GM06990 (cell line): ENCODE results near the gene SHC1.
A peak's percentile ranks its signal among the peaks of the same experiment; 100 is the strongest.

Experiments used
- DNase-seq: peaks from one replicate; pipeline ENCODE4 v3.0.0-alpha.2; 2011; ENCODE audit not compliant: insufficient read length; ENCODE audit errors: extremely low read depth
- H3K27me3 ChIP-seq: replicated peaks from 2 replicates; pipeline ENCODE4 v1.6.0; 2011; ENCODE audit warnings: low read length; ENCODE audit not compliant: control insufficient read depth, insufficient read depth
- H3K36me3 ChIP-seq: 2 replicates; pipeline ENCODE4 v1.5.1; 2011; ENCODE audit warnings: low read length; ENCODE audit not compliant: control insufficient read depth, insufficient read depth
- H3K4me3 ChIP-seq: replicated peaks from 2 replicates; pipeline ENCODE4 v1.5.1; 2011; ENCODE audit warnings: low read depth, mild to moderate bottlenecking, control low read depth, low read length
- CTCF ChIP-seq: IDR thresholded peaks from 2 replicates; pipeline ENCODE4 v1.5.1; 2011; ENCODE audit warnings: low read length, control low read depth, mild to moderate bottlenecking, inconsistent platforms; ENCODE audit not compliant: insufficient read depth, poor library complexity, severe bottlenecking

Gene SHC1

GRCh38 chr1:155017041-155017945 lies 46.7 kb upstream of the SHC1 start:
- H3K27me3 ChIP-seq: no peaks in the 10 kb centered on the region
- peak; percentile 89 for DNase-seq

GRCh38 chr1:155016231-155016831 lies 45.8 kb upstream of the SHC1 start:
- Histone ChIP-seq H3K36me3 (peaks cover 9% of the 10 kb centered on the region), H3K27me3 (no peaks in the 10 kb centered on the region), H3K4me3 (no peak overlapping the region)
- TF ChIP-seq CTCF: no peak
- DNase-seq: no peak

More at GRCh38 chr1:155017041-155017945, 46.7 kb upstream of the SHC1 start:
- Histone ChIP-seq H3K4me3 (peak overlapping the region; percentile 55), H3K36me3 (peaks cover 9% of the 10 kb centered on the region)
- peak; percentile 100 for TF ChIP-seq CTCF

GRCh38 chr1:155015527-155016230 lies 45.1 kb upstream of the SHC1 start:
- H3K36me3 ChIP-seq: peaks cover 14% of the 10 kb centered on the region
- no peak overlapping the region for H3K4me3 ChIP-seq
- no peak for TF ChIP-seq CTCF
- no peak for DNase-seq
- no peaks in the 10 kb centered on the region for H3K27me3 ChIP-seq

GRCh38 chr1:155014709-155015508 lies 44.4 kb upstream of the SHC1 start:
- no peak overlapping the region for H3K4me3 ChIP-seq
- H3K27me3 ChIP-seq: no peaks in the 10 kb centered on the region
- no peak for TF ChIP-seq CTCF
- H3K36me3 ChIP-seq: peaks cover 14% of the 10 kb centered on the region
- no peak for DNase-seq

- peaks cover 14% of the 10 kb centered on the region for H3K36me3 ChIP-seq
- no peaks in the 10 kb centered on the region for H3K27me3 ChIP-seq
- H3K4me3 ChIP-seq: no peak overlapping the region
- DNase-seq: no peak
- TF ChIP-seq CTCF: no peak
Measured at GRCh38 chr1:155013632-155014031, 43.1 kb upstream of the SHC1 start.
